IPS-15b (cell line): ENCODE measurements around the gene XPO6.

Experiments used
- H3K27me3 ChIP-seq: one replicate; pipeline ENCODE4 v1.6.1; 2013; ENCODE audit warnings: low read length; ENCODE audit not compliant: control insufficient read depth, insufficient read depth
- H3K36me3 ChIP-seq: one replicate; pipeline ENCODE4 v1.6.1; 2013; ENCODE audit warnings: low read length; ENCODE audit not compliant: control insufficient read depth, insufficient read depth
- H3K4me1 ChIP-seq: one replicate; pipeline ENCODE4 v1.6.1; 2013; ENCODE audit warnings: mild to moderate bottlenecking, low read length; ENCODE audit not compliant: control insufficient read depth, insufficient read depth
- H3K4me3 ChIP-seq: one replicate; pipeline ENCODE4 v1.5.1; 2013; ENCODE audit warnings: low read depth, low read length
- H3K9ac ChIP-seq: one replicate; pipeline ENCODE4 v1.6.1; 2013; ENCODE audit warnings: low read depth, mild to moderate bottlenecking, low read length
- H3K9me3 ChIP-seq: one replicate; pipeline ENCODE4 v1.6.1; 2013; ENCODE audit warnings: mild to moderate bottlenecking, low read length; ENCODE audit not compliant: control insufficient read depth, insufficient read depth

Gene XPO6

DNA sequence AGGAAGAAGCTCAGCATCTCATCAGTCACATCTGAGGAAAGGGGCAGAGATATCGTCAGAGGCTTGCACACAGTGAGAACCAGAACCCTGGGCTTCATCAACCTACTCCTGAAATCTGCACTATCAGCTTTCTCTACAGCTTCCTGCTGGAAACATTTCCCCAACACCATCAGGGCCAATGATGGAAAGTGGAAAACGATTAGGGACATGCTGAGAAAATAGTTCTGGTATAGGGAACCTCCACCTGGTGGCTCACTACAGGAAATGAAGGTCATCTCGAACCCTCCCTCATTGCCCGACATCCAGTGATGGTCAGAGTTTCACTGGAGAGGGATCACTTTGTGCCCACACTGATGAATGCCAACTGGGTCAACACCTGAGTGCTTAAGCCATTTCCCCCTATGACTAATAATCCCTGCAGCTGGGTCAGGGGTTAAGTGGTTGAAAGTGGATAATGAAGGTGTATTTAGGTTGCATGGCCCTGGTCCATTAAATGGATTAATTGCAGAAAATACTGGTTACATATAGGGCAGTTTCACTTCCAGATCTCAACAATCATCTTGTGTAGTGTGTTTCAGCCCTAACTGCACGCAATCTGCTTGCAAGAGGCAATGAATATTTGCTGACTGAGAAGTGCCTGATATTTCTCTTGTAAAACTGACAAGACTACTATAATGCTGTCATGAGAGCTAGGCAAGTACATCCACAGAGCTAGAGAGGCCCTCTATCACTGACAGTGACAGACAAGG is 105.1 kb downstream of the XPO6 start:
- Histone ChIP-seq H3K4me1 (no peaks in the 10 kb centered on the region), H3K27me3 (no peaks in the 10 kb centered on the region), H3K9me3 (no peaks in the 10 kb centered on the region), H3K4me3 (no peak overlapping the region), H3K36me3 (peaks cover 68% of the 10 kb centered on the region), H3K9ac (no peak overlapping the region)

DNA sequence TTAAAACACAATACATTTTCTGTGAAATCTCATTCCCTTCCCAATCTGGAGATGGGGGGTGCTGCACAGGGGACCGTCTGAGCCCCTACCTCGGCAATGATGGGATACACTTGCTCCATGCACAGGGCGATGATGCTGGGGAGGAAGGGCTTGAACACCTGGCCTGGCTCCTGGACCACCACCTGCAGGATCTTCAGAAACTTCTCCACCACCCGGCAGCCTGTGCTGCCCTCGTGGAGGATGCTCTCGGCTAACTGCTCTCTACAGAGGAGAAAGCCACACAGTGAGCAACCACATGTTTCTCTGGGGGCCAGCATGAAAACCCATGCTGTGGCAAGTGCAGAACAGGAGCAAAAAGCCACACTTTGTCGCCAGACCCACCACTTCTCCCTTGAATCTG is 105.8 kb downstream of the XPO6 start:
- H3K4me3 ChIP-seq, result no peak overlapping the region
- no peaks in the 10 kb centered on the region for H3K4me1 ChIP-seq
- H3K36me3 ChIP-seq, result peaks cover 72% of the 10 kb centered on the region
- H3K27me3 ChIP-seq, result no peaks in the 10 kb centered on the region
- H3K9ac ChIP-seq, result no peak overlapping the region
- H3K9me3 ChIP-seq, result no peaks in the 10 kb centered on the region

DNA sequence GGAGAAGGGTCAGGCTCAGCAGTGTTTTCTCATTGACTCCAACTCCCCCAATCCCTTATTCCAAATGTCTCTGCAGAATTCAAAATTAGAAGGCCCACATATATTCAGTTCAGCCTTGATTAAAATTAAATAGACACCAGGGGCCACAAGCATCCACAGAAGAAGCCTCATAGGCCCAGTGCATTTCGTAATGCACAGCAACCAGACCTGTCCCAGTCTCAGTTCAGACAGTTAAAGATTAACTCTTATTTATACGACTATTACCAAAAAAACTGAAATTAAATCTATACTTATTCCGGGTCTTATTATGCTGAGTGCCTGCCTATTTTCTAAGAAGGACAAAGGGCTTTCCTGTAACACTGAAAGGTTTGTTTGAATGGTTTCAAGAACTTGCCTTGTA is 106.5 kb downstream of the XPO6 start:
- no peaks in the 10 kb centered on the region for H3K9me3 ChIP-seq
- H3K36me3 ChIP-seq, result peaks cover 77% of the 10 kb centered on the region
- H3K4me3 ChIP-seq, result no peak overlapping the region
- H3K9ac ChIP-seq, result no peak overlapping the region
- H3K27me3 ChIP-seq, result no peaks in the 10 kb centered on the region
- H3K4me1 ChIP-seq, result no peaks in the 10 kb centered on the region

DNA sequence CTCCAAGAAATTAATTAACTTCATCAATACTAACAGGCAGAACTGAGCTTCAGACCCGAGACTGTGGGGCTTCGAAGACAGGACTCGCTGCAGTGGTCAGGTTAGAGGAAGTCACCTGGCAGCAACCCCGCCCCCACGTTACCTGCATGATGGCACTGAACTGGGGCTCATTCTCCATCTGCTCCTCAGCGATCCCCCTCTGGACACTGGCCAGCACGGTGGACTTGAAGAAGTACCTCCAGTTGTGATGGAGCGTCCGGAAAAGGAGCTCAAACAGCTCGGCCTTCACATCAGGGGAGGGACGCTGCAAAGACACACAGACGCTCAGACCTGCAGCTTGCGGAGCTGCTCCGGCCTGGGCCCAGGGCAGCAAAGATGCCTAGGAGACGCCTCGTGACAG is 107.4 kb downstream of the XPO6 start:
- no peaks in the 10 kb centered on the region for H3K27me3 ChIP-seq
- no peaks in the 10 kb centered on the region for H3K9me3 ChIP-seq
- no peak overlapping the region for H3K4me3 ChIP-seq
- no peak overlapping the region for H3K9ac ChIP-seq
- no peaks in the 10 kb centered on the region for H3K4me1 ChIP-seq
- peaks cover 77% of the 10 kb centered on the region for H3K36me3 ChIP-seq

DNA sequence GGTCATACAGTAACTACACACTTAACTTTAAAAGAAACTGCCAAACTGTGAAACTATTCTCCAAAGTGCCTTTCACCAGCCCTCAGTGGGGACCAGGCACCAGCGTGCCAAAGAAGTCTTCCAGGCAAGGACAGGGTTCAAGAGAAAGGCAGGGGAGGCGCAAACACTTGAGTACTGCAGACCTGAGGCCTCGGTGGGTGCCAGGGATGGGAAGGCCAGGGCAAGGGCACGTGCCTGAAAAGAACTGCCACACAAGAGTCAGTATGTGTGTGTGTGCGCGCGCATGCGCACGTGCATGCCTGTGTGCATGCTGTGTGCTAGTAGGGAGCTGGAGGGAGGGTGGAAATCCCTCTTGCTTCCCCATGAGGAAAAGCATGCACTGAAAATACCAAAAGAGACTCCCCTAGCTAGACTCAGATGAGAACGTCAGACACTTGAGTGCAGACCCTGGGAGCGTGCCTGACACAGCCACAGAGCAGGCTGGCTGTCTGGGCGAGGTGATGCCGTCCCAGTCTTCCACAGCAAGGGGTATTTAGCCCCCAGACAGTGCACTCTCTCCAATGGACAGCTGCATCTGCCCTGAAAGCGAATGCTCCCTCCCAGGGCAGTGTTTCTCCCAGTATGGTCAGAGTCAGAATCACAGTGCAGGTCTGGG is 108.1 kb downstream of the XPO6 start:
- Histone ChIP-seq H3K9me3 (no peaks in the 10 kb centered on the region), H3K9ac (no peak overlapping the region), H3K27me3 (no peaks in the 10 kb centered on the region), H3K4me3 (no peak overlapping the region), H3K4me1 (no peaks in the 10 kb centered on the region), H3K36me3 (peaks cover 81% of the 10 kb centered on the region)

DNA sequence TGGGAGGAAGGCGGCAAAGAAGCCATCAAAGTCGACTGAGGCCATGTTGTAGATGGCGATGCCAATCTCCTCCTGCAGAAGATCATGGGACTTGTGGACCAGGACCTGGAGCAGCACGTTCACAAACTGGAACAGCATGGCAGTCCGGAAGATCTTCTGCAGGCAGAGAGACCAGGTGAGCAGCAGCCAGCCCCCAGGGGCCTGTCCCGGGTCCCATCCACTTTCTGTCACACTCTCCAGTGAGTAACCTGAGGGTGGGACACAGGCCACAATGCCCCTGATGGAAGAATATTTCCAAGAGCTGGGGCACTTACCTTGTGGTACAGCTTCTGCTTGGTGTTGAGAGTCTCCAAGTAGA is 110.3 kb downstream of the XPO6 start:
- Histone ChIP-seq H3K4me1 (no peaks in the 10 kb centered on the region), H3K36me3 (peaks cover 76% of the 10 kb centered on the region), H3K27me3 (no peaks in the 10 kb centered on the region), H3K9me3 (no peaks in the 10 kb centered on the region), H3K4me3 (no peak overlapping the region), H3K9ac (no peak overlapping the region)

DNA sequence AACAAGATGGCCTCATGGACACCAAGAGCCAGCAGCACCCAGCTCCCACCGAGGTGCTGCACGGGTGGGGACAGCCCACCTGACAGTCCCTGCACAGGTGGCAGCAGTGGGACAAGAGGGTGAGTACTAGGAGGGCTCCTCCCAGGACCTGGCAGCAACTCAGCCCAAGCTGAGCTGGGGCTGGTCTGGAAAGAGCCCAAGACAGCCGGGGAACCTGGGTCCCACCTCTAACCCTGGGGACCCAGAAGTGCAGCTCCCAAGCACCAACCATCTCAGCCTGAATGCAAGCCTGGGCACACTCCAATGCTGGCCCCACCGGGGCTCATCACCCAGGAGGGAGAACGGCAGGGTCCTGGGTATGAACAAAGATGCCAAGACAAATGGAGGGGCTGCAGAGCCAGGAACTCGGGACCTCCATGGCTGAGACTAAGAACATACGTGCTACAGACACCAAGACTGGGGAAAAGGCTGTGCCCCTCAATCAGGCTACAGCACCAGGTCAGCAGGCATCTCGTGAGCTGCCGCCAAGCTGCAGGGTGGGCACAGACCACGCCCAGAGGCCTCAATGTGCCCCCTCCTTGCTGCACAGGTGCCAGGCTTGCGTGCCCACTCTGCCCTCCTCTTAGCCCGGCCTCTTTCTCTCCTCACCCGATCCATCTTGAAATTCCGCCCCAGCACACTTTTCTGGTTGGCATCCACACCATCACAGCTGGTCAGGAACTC is 110.8 kb downstream of the XPO6 start:
- H3K4me3 ChIP-seq, result no peak overlapping the region
- H3K9ac ChIP-seq, result no peak overlapping the region
- no peaks in the 10 kb centered on the region for H3K4me1 ChIP-seq
- no peaks in the 10 kb centered on the region for H3K9me3 ChIP-seq
- H3K27me3 ChIP-seq, result no peaks in the 10 kb centered on the region
- H3K36me3 ChIP-seq, result peaks cover 70% of the 10 kb centered on the region

DNA sequence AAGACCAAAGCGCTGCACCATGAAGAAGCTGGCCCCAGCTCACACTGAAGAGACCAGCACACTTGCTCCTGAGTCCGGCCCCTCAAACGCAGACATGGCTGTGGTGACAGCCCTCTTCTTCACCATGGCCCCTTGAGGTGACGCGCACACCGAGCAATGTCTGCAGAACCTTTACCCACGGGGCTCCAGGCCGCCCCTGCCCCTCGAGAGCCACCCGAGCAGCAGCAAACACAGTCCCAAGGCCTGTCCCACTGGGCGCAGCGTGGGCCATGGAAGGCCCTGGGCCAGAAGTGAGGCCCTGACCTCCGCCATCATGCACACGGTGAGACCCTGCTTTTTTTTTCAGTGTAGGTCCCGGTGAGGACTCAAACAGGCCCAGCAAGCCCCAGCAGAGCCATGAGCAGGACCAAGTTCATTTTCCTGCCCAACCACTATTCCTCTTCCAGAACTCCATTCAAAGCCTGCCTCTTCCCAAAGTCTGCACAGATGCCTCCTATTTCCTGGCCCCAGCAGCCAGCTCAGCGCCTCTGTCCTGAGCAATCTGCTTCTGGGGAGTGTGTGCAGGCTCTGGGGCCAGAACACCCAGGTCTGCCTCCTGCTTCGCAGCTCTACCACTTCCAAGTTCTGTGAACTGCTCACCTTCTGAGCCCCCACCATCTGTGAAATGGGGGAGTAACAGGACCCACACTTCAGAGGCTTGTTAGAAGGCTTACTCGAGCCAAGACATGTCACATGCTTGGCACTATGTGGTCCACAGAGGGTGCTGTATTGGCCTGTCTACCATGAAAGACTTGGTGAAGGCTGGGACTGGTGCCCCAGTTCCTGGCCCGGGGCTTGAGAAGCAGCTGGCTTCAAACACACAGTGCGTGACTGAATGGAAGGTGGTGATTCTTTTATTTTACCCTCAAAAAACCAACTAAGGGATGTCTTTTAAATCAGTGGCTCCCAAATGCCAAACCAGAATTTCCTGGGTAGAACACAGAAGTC is 112.5 kb downstream of the XPO6 start:
- H3K36me3 ChIP-seq, result peaks cover 55% of the 10 kb centered on the region
- no peaks in the 10 kb centered on the region for H3K4me1 ChIP-seq

DNA sequence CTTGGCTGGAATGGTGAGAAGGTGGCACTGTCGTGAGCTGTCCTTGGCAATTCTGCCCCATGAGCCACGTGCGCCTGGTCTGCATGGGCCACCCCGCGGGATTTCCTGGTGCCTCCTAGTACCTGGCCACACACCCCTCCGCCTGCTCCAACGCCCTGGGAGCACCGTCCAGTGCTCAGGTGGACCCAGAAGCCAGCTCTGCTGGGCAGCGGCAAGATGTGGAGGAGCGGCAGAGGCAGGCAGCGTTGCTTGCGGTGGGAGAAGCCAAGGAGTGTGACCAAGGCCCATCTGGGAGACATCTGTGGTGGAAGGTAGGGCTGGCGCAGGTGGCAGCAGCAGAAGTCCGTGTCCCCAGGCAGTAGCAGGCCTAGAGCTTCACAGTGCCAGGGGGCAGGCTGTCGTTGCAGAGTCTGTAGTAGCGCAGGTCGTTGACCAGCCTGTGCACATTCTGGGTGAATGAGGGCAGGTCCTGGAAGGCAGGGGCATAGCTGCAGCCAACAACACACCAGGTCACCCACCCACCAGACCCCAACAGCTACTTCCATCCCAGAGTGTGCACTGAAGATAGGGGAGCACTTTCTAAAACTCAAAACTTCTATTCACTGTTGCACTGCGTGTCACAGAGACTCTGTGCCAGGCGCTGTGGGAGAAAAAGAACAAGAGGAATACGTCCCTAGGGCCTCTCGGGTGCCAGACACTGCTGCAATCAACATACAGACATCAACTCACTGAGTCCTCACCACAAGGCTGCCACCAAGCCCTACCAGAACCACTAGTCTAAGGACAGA is 113.4 kb downstream of the XPO6 start:
- H3K27me3 ChIP-seq, result no peaks in the 10 kb centered on the region
- H3K36me3 ChIP-seq, result peaks cover 46% of the 10 kb centered on the region
- H3K9me3 ChIP-seq, result no peaks in the 10 kb centered on the region
- H3K4me3 ChIP-seq, result no peak overlapping the region
- H3K9ac ChIP-seq, result no peak overlapping the region
- H3K4me1 ChIP-seq, result peaks cover 8% of the 10 kb centered on the region

More for the DNA sequence above, 112.5 kb downstream of the XPO6 start:
- Histone ChIP-seq H3K27me3 (no peaks in the 10 kb centered on the region), H3K4me3 (no peak overlapping the region), H3K9ac (no peak overlapping the region), H3K9me3 (no peaks in the 10 kb centered on the region)

DNA sequence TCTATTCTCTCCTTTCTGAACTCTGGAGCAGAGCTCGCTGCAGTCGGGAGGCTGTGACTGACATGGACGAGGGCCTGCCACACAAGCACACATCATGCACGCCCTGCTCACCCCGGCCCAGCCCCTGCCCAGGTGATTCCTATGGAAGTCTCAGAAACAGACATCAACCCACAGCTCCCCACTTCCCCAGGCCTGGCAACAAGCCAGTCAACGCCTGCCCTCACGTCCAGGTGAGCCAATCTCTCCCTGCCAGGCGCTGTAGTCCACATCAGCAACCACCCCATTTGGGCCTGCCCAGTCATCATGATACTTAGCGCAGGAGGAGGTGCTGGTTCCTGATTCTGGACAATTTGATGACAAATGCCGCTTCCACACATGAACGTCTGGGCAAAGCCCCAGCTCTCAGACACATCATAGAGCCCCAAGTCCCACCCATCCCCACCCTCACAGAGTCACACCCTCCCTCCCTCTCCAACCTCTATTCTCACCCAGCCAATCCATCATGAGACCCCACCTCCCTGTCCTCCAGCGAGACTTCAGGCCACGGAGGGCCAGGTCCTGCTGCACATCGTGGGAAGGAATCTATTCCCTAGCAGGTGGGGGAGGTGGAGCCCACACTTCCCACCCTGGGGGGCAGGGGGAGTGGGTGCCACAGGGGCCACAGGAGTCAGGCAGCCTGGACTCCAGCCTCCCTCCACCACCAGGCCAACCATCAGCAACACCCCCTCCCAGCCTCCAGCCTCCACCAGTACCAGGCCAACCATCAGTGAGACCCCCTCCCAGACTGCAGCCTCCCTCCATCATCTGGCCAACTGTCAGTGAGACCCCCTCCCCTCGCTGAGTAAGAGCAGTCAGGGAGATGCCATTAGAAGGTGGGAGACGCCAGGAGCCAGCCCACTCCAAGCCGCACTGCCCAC is 114.5 kb downstream of the XPO6 start:
- Histone ChIP-seq H3K4me3 (no peak overlapping the region), H3K4me1 (peaks cover 8% of the 10 kb centered on the region), H3K9me3 (no peaks in the 10 kb centered on the region), H3K27me3 (no peaks in the 10 kb centered on the region), H3K36me3 (peaks cover 36% of the 10 kb centered on the region), H3K9ac (no peak overlapping the region)
